ENCODE measurements around the gene THRSP.

- no peak for TF ChIP-seq POLR2A (IDR thresholded peaks at IDR 0.05)
- TF ChIP-seq CTCF (IDR thresholded peaks at IDR 0.05): no peak
Observed at GRCh38 chr11:78056093-78056492, 7.6 kb upstream of the THRSP start.

Data from right lobe of liver (tissue), 4 donors.